ENCODE measurements around the gene NEFH.

NEFH gene

GRCh38 chr22:29449296-29449875, 30.6 kb upstream of the NEFH start:
- Histone ChIP-seq H2AK5ac (ENCODE audit: low read depth, low read length) (no peak overlapping the region), H3K9me3 (replicated peaks in 1 of 2; ENCODE audit: control insufficient read depth in 2 of 2, insufficient read depth in 1 of 2, low read depth in 1 of 2, low read length in 2 of 2) (no peaks in the 10 kb centered on the region), H2BK120ac (ENCODE audit: low read depth, low read length) (no peak overlapping the region), H3K79me1 (ENCODE audit: low read depth, low read length) (no peaks in the 10 kb centered on the region), H3K9ac (ENCODE audit: low read depth, low read length, poor library complexity) (no peak overlapping the region), H2BK5ac (ENCODE audit: low read length) (no peak overlapping the region), H3K4ac (ENCODE audit: low read length) (no peak overlapping the region), H3K4me1 (ENCODE audit: control insufficient read depth in 2 of 2, insufficient read depth in 1 of 2, low read depth in 1 of 2, low read length in 2 of 2) (no peaks in the 10 kb centered on the region), H3K4me2 (ENCODE audit: insufficient read depth, low read length, poor library complexity, severe bottlenecking) (no peak overlapping the region), H2BK15ac (ENCODE audit: low read length) (no peak overlapping the region), H3K18ac (ENCODE audit: low read length) (no peak overlapping the region), H3K27me3 (ENCODE audit: control insufficient read depth in 3 of 3, insufficient read depth in 3 of 3, low read depth in 1 of 3, low read length in 3 of 3) (peaks cover 0 to 4% (median 0%) of the 10 kb centered on the region in 3 experiments), H4K8ac (ENCODE audit: low read depth, low read length) (no peak overlapping the region), H2AFZ (ENCODE audit: low read length) (no peak overlapping the region), H2BK12ac (ENCODE audit: low read length) (no peak overlapping the region), H3K27ac (replicated peaks; ENCODE audit: low read length) (no peak overlapping the region), H3K14ac (ENCODE audit: low read length) (no peak overlapping the region), H3K23ac (ENCODE audit: low read depth, low read length, poor library complexity) (peak overlapping the region; percentile 25), H4K91ac (ENCODE audit: low read depth, low read length, poor library complexity) (no peak overlapping the region), H3K4me3 (ENCODE audit: low read length in 2 of 2) (no peak overlapping the region), H3K36me3 (replicated peaks in 1 of 2; ENCODE audit: control insufficient read depth in 2 of 2, insufficient read depth in 2 of 2, low read length in 2 of 2) (no peaks in the 10 kb centered on the region)
- no CpG with 5 or more reads among the region's 11 CpGs for WGBS, 2 donors (ENCODE audit: extremely low coverage in 2 of 2, insufficient read length in 2 of 2, insufficient replicate concordance in 1 of 2)
- no peak for DNase-seq (ENCODE audit: low spot score)

GRCh38 chr22:29450222-29450621, 29.8 kb upstream of the NEFH start:
- no peak overlapping the region for H2BK15ac ChIP-seq (ENCODE audit: low read length)
- no peaks in the 10 kb centered on the region for H3K9me3 ChIP-seq (replicated peaks in 1 of 2; ENCODE audit: control insufficient read depth in 2 of 2, insufficient read depth in 1 of 2, low read depth in 1 of 2, low read length in 2 of 2)
- no peak overlapping the region for H2AK5ac ChIP-seq (ENCODE audit: low read depth, low read length)
- H3K23ac ChIP-seq (ENCODE audit: low read depth, low read length, poor library complexity), result no peak overlapping the region
- H3K27ac ChIP-seq (replicated peaks; ENCODE audit: low read length), result no peak overlapping the region
- H3K27me3 ChIP-seq (ENCODE audit: control insufficient read depth in 3 of 3, insufficient read depth in 3 of 3, low read depth in 1 of 3, low read length in 3 of 3), result peaks cover 0 to 4% (median 0%) of the 10 kb centered on the region in 3 experiments
- H2BK5ac ChIP-seq (ENCODE audit: low read length), result no peak overlapping the region
- no peaks in the 10 kb centered on the region for H3K4me1 ChIP-seq (ENCODE audit: control insufficient read depth in 2 of 2, insufficient read depth in 1 of 2, low read depth in 1 of 2, low read length in 2 of 2)
- H3K4me2 ChIP-seq (ENCODE audit: insufficient read depth, low read length, poor library complexity, severe bottlenecking), result no peak overlapping the region
- no peak overlapping the region for H3K9ac ChIP-seq (ENCODE audit: low read depth, low read length, poor library complexity)
- H2AFZ ChIP-seq (ENCODE audit: low read length), result no peak overlapping the region
- no peak overlapping the region for H3K14ac ChIP-seq (ENCODE audit: low read length)
- WGBS, 2 donors (ENCODE audit: extremely low coverage in 2 of 2, insufficient read length in 2 of 2, insufficient replicate concordance in 1 of 2), result no CpG with 5 or more reads among the region's 8 CpGs
- no peaks in the 10 kb centered on the region for H3K36me3 ChIP-seq (replicated peaks in 1 of 2; ENCODE audit: control insufficient read depth in 2 of 2, insufficient read depth in 2 of 2, low read length in 2 of 2)
- H2BK12ac ChIP-seq (ENCODE audit: low read length), result no peak overlapping the region
- H2BK120ac ChIP-seq (ENCODE audit: low read depth, low read length), result no peak overlapping the region
- no peaks in the 10 kb centered on the region for H3K79me1 ChIP-seq (ENCODE audit: low read depth, low read length)
- no peak overlapping the region for H3K4ac ChIP-seq (ENCODE audit: low read length)
- no peak overlapping the region for H3K18ac ChIP-seq (ENCODE audit: low read length)
- no peak for DNase-seq (ENCODE audit: low spot score)
- no peak overlapping the region for H3K4me3 ChIP-seq (ENCODE audit: low read length in 2 of 2)
- H4K8ac ChIP-seq (ENCODE audit: low read depth, low read length), result no peak overlapping the region
- no peak overlapping the region for H4K91ac ChIP-seq (ENCODE audit: low read depth, low read length, poor library complexity)

- Histone ChIP-seq H3K27me3 (ENCODE audit: control insufficient read depth in 3 of 3, insufficient read depth in 3 of 3, low read depth in 1 of 3, low read length in 3 of 3) (peaks cover 0 to 4% (median 0%) of the 10 kb centered on the region in 3 experiments), H3K23ac (ENCODE audit: low read depth, low read length, poor library complexity) (no peak overlapping the region), H2BK12ac (ENCODE audit: low read length) (no peak overlapping the region), H3K9ac (ENCODE audit: low read depth, low read length, poor library complexity) (no peak overlapping the region), H2BK15ac (ENCODE audit: low read length) (no peak overlapping the region), H3K79me1 (ENCODE audit: low read depth, low read length) (no peaks in the 10 kb centered on the region), H3K14ac (ENCODE audit: low read length) (no peak overlapping the region), H2BK120ac (ENCODE audit: low read depth, low read length) (no peak overlapping the region), H3K4me2 (ENCODE audit: insufficient read depth, low read length, poor library complexity, severe bottlenecking) (no peak overlapping the region), H3K9me3 (replicated peaks in 1 of 2; ENCODE audit: control insufficient read depth in 2 of 2, insufficient read depth in 1 of 2, low read depth in 1 of 2, low read length in 2 of 2) (no peaks in the 10 kb centered on the region), H3K36me3 (replicated peaks in 1 of 2; ENCODE audit: control insufficient read depth in 2 of 2, insufficient read depth in 2 of 2, low read length in 2 of 2) (no peaks in the 10 kb centered on the region), H4K91ac (ENCODE audit: low read depth, low read length, poor library complexity) (no peak overlapping the region), H3K18ac (ENCODE audit: low read length) (no peak overlapping the region), H4K8ac (ENCODE audit: low read depth, low read length) (no peak overlapping the region), H3K4me3 (ENCODE audit: low read length in 2 of 2) (no peak overlapping the region), H2AFZ (ENCODE audit: low read length) (no peak overlapping the region), H3K4ac (ENCODE audit: low read length) (no peak overlapping the region), H3K27ac (replicated peaks; ENCODE audit: low read length) (no peak overlapping the region), H2BK5ac (ENCODE audit: low read length) (no peak overlapping the region), H3K4me1 (ENCODE audit: control insufficient read depth in 2 of 2, insufficient read depth in 1 of 2, low read depth in 1 of 2, low read length in 2 of 2) (peaks cover 6 to 9% of the 10 kb centered on the region in 2 donors), H2AK5ac (ENCODE audit: low read depth, low read length) (no peak overlapping the region)
- WGBS, 2 donors (ENCODE audit: extremely low coverage in 2 of 2, insufficient read length in 2 of 2, insufficient replicate concordance in 1 of 2), result no CpG with 5 or more reads among the region's 4 CpGs
- no peak for DNase-seq (ENCODE audit: low spot score)
These were observed 28.2 kb upstream of the NEFH start for GRCh38 chr22:29451863-29452262.

- Histone ChIP-seq H2BK12ac (ENCODE audit: low read length) (no peak overlapping the region), H2AK5ac (ENCODE audit: low read depth, low read length) (no peak overlapping the region), H2BK15ac (ENCODE audit: low read length) (no peak overlapping the region), H3K27ac (replicated peaks; ENCODE audit: low read length) (no peak overlapping the region), H3K4ac (ENCODE audit: low read length) (no peak overlapping the region), H3K9me3 (replicated peaks in 1 of 2; ENCODE audit: control insufficient read depth in 2 of 2, insufficient read depth in 1 of 2, low read depth in 1 of 2, low read length in 2 of 2) (no peaks in the 10 kb centered on the region), H4K91ac (ENCODE audit: low read depth, low read length, poor library complexity) (no peak overlapping the region), H3K18ac (ENCODE audit: low read length) (peak overlapping the region; percentile 81), H3K23ac (ENCODE audit: low read depth, low read length, poor library complexity) (peak overlapping the region; percentile 25), H2BK120ac (ENCODE audit: low read depth, low read length) (no peak overlapping the region), H3K4me2 (ENCODE audit: insufficient read depth, low read length, poor library complexity, severe bottlenecking) (no peak overlapping the region), H2BK5ac (ENCODE audit: low read length) (no peak overlapping the region), H3K4me1 (ENCODE audit: control insufficient read depth in 2 of 2, insufficient read depth in 1 of 2, low read depth in 1 of 2, low read length in 2 of 2) (peaks cover 9 to 10% of the 10 kb centered on the region in 2 donors), H3K79me1 (ENCODE audit: low read depth, low read length) (no peaks in the 10 kb centered on the region), H3K9ac (ENCODE audit: low read depth, low read length, poor library complexity) (no peak overlapping the region), H2AFZ (ENCODE audit: low read length) (no peak overlapping the region), H3K27me3 (ENCODE audit: control insufficient read depth in 3 of 3, insufficient read depth in 3 of 3, low read depth in 1 of 3, low read length in 3 of 3) (peaks cover 0 to 4% (median 0%) of the 10 kb centered on the region in 3 experiments), H3K14ac (ENCODE audit: low read length) (peak overlapping the region; percentile 11), H3K36me3 (replicated peaks in 1 of 2; ENCODE audit: control insufficient read depth in 2 of 2, insufficient read depth in 2 of 2, low read length in 2 of 2) (no peaks in the 10 kb centered on the region), H3K4me3 (ENCODE audit: low read length in 2 of 2) (no peak overlapping the region), H4K8ac (ENCODE audit: low read depth, low read length) (peak overlapping the region; percentile 30)
- WGBS, 2 donors (ENCODE audit: extremely low coverage in 2 of 2, insufficient read length in 2 of 2, insufficient replicate concordance in 1 of 2), result no CpG with 5 or more reads among the region's 8 CpGs
- DNase-seq (ENCODE audit: low spot score), result no peak
These were observed 25.7 kb upstream of the NEFH start for GRCh38 chr22:29454276-29454675.
